NCI-H2107 treated with DMSO at 0.1 percent for 48 hours (cell line): ENCODE data around the gene MAPK8IP2.

Experiments
- DNase-seq: peaks from one replicate; lab custom pipeline; 2025; ENCODE audit not compliant: unreplicated experiment; lab: John Stamatoyannopoulos, UW

MAPK8IP2 gene

GRCh38 chr22:50575426-50575941, 25.1 kb upstream of the MAPK8IP2 start:
- no peak for DNase-seq

GRCh38 chr22:50576070-50576469, 24.5 kb upstream of the MAPK8IP2 start:
- no peak for DNase-seq

GRCh38 chr22:50576806-50577696, 23.5 kb upstream of the MAPK8IP2 start:
- DNase-seq: no peak

DNA sequence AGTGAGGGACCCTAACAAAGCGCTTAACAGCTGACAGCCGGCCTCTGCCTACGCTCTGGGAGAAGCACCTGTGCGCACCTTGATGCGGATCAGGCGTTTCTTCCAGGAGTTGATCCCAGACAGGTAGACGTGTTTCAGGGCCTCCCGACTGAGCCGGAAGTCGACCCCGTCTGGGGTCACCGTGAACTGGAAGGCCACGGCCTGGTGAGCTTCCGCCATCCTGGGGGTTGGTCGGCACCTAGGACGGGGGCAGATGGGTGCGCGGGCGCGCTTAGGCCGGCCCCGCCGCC, 23.0 kb upstream of the MAPK8IP2 start:
- no peak for DNase-seq

- DNase-seq: no peak
These were observed 22.4 kb upstream of the MAPK8IP2 start, which contains the start of gene CPT1B for GRCh38 chr22:50577987-50578775. CPT1B (minus strand) TSS chr22:50578427; CDS start chr22:50577915, 512 bp downstream.

GRCh38 chr22:50578776-50579310, 21.8 kb upstream of the MAPK8IP2 start:
- no peak for DNase-seq

GRCh38 chr22:50579752-50580151, 20.8 kb upstream of the MAPK8IP2 start:
- DNase-seq: no peak

DNA sequence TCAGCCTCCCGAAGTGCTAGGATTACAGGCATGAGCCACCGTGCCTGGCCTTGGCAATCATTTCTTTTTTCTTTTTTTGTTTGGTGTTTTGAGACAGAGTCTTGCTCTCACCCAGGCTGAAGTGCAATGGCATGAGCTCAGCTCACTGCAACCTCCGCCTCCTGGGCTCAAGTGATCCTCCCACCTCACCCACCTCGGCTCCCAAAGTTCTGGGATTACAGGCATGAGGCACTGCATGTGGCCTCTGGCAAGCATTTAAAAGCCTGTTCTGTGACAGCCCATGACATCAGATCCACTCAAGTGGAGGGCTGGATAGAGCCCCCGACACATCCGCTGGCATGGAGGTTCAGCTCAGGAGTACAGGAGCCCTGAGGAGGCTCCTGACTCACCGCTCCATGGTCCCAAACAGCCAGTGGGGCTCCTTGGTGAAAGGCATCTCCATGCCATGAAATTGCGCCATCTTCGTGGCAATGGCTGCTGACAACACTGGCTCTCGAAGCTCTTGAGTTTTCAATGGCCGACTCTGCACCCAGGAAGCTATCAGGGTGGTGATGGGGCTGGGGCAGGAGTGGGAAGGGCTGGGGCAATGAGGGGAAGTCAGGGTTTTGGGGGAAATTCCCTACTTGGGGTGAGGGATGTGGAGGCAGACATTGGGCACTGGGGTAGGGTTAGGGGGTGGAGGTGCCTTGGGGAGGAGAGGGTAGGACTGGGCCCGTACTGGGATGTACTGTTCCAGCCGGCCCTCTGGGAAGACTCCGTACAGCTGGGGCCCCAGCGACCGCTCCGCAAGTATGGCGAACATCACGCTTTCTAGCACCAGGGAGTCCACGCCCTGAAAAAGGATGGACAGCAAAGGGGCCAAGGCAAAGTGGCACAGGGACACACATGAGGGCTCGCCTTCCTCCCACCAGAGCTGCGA, 19.3 kb upstream of the MAPK8IP2 start:
- no peak for DNase-seq

DNA sequence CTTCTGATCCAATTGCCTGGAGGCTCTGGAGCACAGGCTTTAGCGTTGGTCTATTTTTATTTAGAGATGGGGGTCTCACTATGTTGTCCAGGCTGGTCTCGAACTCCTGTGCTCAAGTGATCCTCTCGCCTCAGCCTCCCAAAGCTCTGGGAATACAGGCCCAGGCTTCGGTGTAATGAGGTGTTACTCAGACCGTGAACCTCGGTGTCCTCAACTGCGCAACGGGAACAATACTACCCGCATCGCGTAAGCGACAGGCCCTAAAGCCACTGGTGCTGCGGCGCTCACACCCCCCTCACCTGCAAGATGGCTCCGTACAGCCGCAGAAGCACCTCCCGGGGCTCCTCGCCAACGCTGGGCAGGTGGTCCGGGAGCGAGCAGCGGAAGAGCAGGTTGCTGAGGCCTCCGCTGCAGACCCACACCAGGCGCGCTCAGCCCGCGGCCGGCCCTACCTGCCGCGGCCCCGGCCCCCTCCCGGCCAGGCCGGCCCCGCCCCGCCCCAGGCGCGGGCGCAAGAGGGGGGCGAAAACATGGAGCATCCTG, 18.6 kb upstream of the MAPK8IP2 start:
- DNase-seq: no peak

DNA sequence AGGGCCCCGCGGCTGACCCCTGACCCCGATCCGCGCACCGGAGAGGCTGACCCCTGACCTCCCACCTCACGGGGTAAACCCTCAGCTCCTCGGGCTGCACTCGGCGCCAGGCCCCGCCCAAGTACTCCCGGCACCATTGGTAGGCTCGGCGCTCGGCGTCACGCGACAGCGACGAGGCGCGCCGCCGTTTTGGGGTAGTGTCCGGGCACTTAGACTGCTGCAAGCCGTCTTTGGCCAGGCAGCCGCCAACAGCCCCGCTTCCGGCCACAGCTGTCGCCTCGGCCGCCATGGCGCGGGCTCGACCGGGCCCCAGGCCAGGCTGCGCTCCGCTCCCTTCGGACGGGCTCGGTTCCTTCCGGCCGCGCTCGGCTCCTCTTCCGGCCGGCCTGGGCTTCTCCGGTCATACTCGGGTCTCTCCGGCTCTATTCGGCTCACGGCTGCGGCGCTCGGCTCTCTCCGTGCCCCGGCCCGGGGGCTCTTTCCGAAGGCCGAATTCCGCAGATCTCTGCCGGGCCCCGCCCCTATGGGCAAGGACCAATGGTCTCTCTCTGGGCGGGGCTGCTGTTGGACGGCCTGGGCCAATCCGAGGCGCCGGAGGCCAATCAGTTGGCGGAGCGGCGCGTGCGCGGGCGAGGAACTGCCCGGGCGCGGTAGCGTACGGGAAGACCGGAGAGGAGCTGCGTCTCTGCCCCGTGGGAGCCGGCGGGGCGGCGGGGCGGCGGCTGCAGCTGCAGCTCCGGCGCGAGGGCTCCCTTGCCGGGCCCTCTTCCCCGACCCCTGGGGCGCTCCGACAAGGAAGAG, 17.9 kb upstream of the MAPK8IP2 start, which contains the start of gene CHKB:
CHKB (minus strand) TSS at position 357 of the 801 bp plus-strand sequence; CDS start at position 289, 68 bp downstream.
- DNase-seq: peak; percentile 86

DNA sequence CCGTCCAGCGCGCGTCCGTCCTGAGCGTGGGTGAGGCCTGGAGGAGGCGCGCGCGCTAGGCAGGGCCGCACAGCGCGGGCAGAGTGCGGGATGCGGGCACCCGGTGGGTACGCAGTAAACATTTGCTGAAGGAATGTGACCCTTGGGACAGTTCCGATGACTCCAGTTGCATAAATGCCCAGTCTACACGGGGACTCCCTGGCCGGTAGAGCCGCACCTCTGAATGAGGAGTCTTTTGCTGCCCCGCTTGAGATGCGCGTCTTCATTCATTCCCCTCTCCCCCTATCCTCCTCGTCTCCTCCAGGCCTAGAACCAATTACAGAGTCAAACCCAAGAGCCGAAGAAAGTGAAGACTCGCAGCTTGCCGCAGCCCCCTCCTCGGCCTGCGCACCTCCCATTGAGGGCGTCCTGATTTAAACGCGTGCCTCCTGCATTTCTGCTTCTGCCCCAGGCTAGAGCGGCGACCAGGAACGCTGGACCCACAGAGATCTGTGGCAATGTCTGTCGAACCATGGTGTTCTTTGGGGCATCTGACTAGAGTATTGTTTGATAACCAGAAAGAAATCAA, 17.2 kb upstream of the MAPK8IP2 start:
- no peak for DNase-seq

DNA sequence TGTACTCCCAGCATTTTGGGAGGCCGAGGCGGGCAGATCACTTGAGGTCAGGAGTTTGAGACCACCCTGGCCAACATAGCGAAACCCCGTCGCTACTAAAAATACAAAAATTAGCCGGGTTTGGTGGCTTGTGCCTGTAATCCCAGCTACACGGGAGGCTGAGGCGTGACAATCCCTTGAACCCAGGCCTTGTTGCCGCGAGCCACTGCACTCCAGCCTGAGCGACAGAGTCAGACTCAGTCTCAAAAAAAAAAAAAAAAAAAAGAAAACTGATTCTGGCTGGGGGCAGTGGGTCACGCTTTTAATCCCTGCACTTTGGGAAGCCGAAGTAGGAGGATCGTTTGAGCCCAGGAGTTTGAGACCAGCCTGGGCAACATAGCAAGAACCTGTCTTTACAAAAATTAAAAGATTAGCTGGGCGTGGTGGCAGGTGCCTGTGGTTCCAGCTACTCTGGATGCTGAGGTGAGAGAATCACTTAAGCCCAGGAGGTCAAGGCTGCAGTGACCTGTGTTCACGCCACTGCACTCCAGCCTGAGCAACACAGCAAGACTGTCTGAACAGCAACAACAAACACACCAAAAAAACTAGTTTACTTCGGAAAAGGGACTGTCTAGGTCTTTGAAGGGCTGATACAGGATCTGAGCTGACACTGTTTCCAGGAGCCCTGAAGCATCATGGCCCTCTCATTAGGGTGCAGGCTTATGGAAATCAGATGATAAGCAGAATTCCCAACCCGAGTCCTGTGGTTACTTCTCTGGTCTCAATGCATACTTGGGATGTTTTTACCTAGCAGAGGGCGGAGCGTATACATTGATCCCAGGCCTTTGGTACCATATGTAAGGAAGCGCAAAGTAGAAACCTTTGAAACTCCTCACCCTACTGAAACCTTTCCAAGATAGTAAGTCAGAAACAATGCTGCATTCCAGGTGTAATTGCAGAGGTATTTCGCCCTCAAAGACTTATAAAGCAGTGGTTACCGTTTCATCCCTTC, 16.2 kb upstream of the MAPK8IP2 start:
- no peak for DNase-seq

- DNase-seq: no peak
These were observed 15.4 kb upstream of the MAPK8IP2 start for GRCh38 chr22:50585238-50585637.

- no peak for DNase-seq
These were observed 14.8 kb upstream of the MAPK8IP2 start for GRCh38 chr22:50585781-50586180.

DNA sequence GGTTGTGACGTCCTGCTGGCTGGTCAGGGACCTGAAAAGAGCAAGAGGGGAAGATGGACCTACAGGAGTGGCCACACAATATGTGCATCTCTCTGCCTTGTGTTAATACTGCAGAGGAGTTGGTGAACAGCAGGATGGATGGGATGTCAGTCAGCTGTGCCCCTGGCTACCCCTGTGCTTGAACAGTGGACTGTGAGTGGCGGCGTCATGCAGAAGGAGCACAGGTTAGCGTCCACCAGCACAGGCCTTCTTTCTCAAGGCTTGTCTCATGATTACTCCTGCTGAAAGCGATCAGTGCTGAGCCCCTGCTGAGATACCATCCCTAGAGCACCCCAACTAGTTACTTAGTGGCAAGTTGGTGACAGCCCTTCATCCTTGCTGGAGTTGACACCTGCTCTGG, 14.2 kb upstream of the MAPK8IP2 start:
- no peak for DNase-seq

DNA sequence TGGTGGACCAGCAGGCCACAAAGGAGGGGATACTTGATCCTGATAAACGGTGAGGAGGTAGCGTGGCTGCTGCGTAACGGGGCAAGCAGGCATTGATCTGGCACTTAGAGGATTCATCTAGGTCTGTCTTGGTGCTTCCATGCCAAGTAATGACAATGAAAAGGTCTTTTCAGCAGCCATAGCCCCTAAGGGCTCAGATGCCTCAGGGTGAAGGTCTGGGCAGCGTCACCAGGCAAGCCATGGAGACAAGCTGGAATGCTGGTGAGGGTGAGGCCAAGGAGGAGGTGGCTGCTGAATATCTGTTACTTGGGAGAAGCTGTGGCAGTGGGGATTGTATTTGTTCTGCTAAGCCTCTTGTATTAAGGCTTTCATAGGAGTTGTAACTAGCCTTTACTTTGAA, 13.2 kb upstream of the MAPK8IP2 start:
- no peak for DNase-seq

DNA sequence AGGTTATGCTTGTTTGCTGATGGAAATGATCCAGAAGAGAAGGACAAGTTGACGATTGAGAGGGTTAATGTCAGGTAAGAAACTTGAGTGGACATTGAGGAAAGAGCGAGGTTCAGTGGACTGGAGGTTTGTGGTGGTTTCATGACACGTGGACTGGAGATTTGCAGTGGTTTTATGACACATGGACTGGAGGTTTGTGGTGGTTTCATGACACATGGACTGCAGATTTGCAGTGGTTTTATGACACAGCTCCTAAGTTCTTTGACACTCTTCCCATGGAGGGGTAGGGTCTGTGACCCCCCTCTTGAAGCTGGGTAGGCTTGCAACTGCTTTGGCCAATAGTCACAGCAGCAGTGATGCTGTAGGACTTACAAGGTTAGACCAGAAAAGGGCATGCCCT, 5.4 kb upstream of the MAPK8IP2 start:
- no peak for DNase-seq

DNA sequence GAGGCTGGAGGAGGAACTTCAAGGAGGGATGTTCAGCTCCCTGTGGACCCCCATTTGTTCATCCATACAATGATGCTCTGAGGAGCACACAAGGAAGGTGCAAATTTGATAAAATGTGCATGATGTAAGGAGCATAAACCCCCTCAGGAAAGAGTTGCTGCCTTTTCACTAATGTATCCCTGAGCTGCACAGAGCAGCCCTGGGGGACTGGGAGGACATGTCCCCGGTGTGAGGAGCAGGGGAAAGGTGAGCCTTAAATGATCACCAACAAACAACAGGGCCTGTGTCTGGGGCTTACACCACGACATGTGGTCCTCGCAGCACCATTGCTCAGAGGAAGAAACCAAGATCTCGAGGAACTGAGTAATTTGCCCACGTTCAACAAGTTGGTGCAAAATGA, 3.5 kb upstream of the MAPK8IP2 start:
- no peak for DNase-seq
